GM12892 (cell line): ENCODE results near the gene MSANTD2.

ENCODE experiments used
- POLR2A ChIP-seq: IDR thresholded peaks from 2 replicates; pipeline ENCODE4 v1.6.1; 2011; ENCODE audit warnings: low read depth, low read length, control low read depth
- TAF1 ChIP-seq: IDR thresholded peaks from 2 replicates; pipeline ENCODE4 v1.6.1; 2011; ENCODE audit warnings: low read depth, mild to moderate bottlenecking, control low read depth, low read length, borderline replicate concordance

- TF ChIP-seq POLR2A (no peak), TAF1 (no peak)
These were observed 6.5 kb downstream of the MSANTD2 start for GRCh38 chr11:124793466-124794278.
